Endothelial cell of hepatic sinusoid (primary cell): ENCODE measurements around the gene RBX1.

Source experiments
- in situ Hi-C: cut with HindIII; loops from 2 replicates; pipeline ENCODE4 v1.10.0; 2017; ENCODE audit warnings: low sequenced_read_pairs

Gene RBX1

GRCh38 chr22:41021061-41021612 lies 70.0 kb downstream of the RBX1 start:
- in situ Hi-C loops, result no loop called here

GRCh38 chr22:41021613-41022454 lies 70.7 kb downstream of the RBX1 start:
- in situ Hi-C loops, result no loop called here

GRCh38 chr22:41022470-41023298 lies 71.5 kb downstream of the RBX1 start:
- in situ Hi-C loops, result no loop called here
